Rectal smooth muscle tissue (tissue), 1 donor: ENCODE data around the gene SLC30A10.
"Not testable (repeated sequence)": the region's sequence is repeated elsewhere in the genome, so short reads cannot be mapped to it uniquely, and the experiment has no call there.

Experiments used
- H3K27ac ChIP-seq: one replicate; pipeline ENCODE4 v1.7.0; 2013; ENCODE audit warnings: low read depth, low read length, inconsistent platforms
- H3K27me3 ChIP-seq: one replicate; pipeline ENCODE4 v1.7.0; 2013; ENCODE audit warnings: low read length; ENCODE audit not compliant: control insufficient read depth, insufficient read depth
- H3K36me3 ChIP-seq: one replicate; pipeline ENCODE4 v1.7.0; 2013; ENCODE audit warnings: low read length; ENCODE audit not compliant: control insufficient read depth, insufficient read depth
- H3K4me1 ChIP-seq: one replicate; pipeline ENCODE4 v1.7.0; 2013; ENCODE audit warnings: low read length; ENCODE audit not compliant: control insufficient read depth, insufficient read depth
- H3K4me3 ChIP-seq: one replicate; pipeline ENCODE4 v1.7.0; 2013; ENCODE audit warnings: low read length
- H3K9ac ChIP-seq: one replicate; pipeline ENCODE4 v1.7.0; 2013; ENCODE audit warnings: low read length

Gene SLC30A10

GRCh38 chr1:219917851-219918466 lies 10.4 kb downstream of the SLC30A10 start:
- H3K4me1 ChIP-seq, result no peaks in the 10 kb centered on the region
- no peak overlapping the region for H3K27ac ChIP-seq
- no peaks in the 10 kb centered on the region for H3K27me3 ChIP-seq
- no peak overlapping the region for H3K4me3 ChIP-seq
- H3K9ac ChIP-seq, result no peak overlapping the region
- H3K36me3 ChIP-seq, result no peaks in the 10 kb centered on the region

- no peaks in the 10 kb centered on the region for H3K36me3 ChIP-seq
- no peaks in the 10 kb centered on the region for H3K4me1 ChIP-seq
- no peak overlapping the region for H3K9ac ChIP-seq
- H3K27me3 ChIP-seq, result no peaks in the 10 kb centered on the region
- no peak overlapping the region for H3K4me3 ChIP-seq
- no peak overlapping the region for H3K27ac ChIP-seq
Observed at GRCh38 chr1:219917281-219917680, 11.1 kb downstream of the SLC30A10 start.

GRCh38 chr1:219916257-219916656 lies 12.1 kb downstream of the SLC30A10 start:
- Histone ChIP-seq H3K27me3 (no peaks in the 10 kb centered on the region), H3K36me3 (no peaks in the 10 kb centered on the region), H3K9ac (no peak overlapping the region), H3K4me1 (no peaks in the 10 kb centered on the region), H3K27ac (no peak overlapping the region), H3K4me3 (no peak overlapping the region)

DNA sequence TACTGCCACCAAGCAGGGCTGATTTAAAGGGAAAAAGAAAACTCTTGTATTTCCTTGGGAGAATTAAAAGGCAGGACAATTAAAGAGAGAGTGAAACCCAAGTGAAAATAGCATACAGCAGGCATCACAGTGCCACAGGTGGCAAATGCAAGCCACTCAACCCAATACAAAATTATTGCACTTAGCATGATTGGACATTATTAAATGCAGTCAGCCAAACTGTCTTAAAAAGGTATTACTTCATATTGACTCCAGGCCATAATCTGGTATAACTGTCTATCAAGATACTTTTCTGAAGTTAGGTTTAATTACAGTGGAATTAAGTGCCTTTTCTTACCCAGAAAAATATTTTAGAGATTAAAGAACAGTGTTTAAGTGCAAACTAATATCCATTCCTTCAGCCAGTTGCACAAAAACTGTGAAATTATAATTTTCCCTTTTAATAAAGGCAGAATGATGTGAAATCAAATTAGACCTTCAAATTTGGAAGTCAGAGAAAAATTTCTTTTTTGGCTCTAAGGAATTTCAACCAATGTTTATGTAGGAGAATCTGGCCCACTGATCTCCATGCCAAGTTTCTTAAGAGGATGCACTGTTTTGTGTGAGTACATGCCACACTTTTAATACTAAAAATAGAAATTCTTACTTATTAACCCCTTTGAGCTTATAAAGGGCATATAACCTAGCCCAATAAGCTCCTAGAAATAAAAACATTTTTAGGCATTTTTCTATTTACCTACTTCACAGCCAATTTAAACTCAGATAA lies 15.2 kb downstream of the SLC30A10 start:
- Histone ChIP-seq H3K4me1 (no peaks in the 10 kb centered on the region), H3K27ac (no peak overlapping the region), H3K36me3 (no peaks in the 10 kb centered on the region), H3K27me3 (no peaks in the 10 kb centered on the region), H3K9ac (no peak overlapping the region), H3K4me3 (no peak overlapping the region)

DNA sequence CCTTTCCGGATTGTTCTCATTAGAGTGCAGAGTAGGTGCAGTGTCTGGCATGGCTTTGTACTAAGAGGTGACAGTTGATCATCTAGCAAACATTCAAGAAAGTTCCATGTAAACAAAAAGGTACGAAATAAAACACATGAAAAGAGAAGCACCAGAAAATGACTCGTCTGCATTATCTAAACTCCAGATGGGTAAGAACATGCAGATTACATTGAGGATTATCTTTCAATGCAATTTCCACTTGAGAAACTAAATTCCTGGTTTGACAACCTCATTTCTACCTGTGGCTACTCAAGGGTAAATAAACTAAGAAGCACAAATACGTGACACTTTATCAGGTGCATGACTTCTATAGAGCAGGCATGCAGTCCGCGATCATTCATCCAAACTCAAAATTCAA lies 17.6 kb downstream of the SLC30A10 start:
- no peaks in the 10 kb centered on the region for H3K36me3 ChIP-seq
- H3K27me3 ChIP-seq, result no peaks in the 10 kb centered on the region
- H3K4me3 ChIP-seq, result no peak overlapping the region
- no peaks in the 10 kb centered on the region for H3K4me1 ChIP-seq
- no peak overlapping the region for H3K27ac ChIP-seq
- no peak overlapping the region for H3K9ac ChIP-seq

GRCh38 chr1:219909476-219909875 lies 18.9 kb downstream of the SLC30A10 start:
- no peak overlapping the region for H3K27ac ChIP-seq
- no peaks in the 10 kb centered on the region for H3K36me3 ChIP-seq
- H3K4me3 ChIP-seq, result no peak overlapping the region
- H3K9ac ChIP-seq, result no peak overlapping the region
- H3K4me1 ChIP-seq, result no peaks in the 10 kb centered on the region
- no peaks in the 10 kb centered on the region for H3K27me3 ChIP-seq

DNA sequence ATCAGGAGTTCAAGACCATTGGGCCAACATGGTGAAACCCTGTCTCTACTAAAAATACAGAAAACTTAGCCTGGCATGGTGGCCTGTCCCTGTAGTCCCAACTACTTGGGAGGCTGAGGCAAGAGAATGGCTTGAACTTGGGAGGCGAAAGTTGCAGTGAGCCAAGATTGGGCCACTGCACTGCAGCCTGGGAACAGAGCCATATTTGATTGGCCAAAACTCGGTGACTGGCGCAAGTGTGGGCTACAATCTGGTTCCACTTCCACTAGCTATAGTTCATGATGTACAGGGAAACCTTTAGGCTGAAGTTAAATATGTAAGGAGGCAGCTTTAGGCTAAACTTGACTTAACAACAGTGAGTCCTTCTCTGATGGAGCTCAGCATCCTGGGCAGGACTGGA lies 20.2 kb downstream of the SLC30A10 start:
- Histone ChIP-seq H3K27ac (no peak overlapping the region), H3K27me3 (no peaks in the 10 kb centered on the region), H3K4me3 (no peak overlapping the region), H3K9ac (no peak overlapping the region), H3K4me1 (no peaks in the 10 kb centered on the region), H3K36me3 (no peaks in the 10 kb centered on the region)

DNA sequence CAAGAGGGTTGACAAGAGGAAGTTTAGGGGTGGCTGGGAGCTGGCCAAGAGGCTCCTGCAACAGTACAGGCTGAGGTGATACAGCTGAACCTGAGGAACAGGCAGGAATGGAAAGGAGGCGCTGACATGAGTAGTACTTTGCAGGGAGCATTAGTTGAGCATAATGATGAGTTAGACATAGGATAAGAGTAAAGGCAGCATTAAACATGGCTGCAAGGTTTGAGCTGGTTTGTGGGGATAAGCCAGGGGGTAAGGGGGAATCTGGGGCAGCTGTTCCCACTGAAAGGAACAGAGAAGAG lies 20.6 kb downstream of the SLC30A10 start:
- Histone ChIP-seq H3K36me3 (no peaks in the 10 kb centered on the region), H3K27me3 (no peaks in the 10 kb centered on the region), H3K4me3 (no peak overlapping the region), H3K27ac (no peak overlapping the region), H3K9ac (no peak overlapping the region), H3K4me1 (no peaks in the 10 kb centered on the region)

- no peaks in the 10 kb centered on the region for H3K4me1 ChIP-seq
- no peak overlapping the region for H3K4me3 ChIP-seq
- no peaks in the 10 kb centered on the region for H3K36me3 ChIP-seq
- no peaks in the 10 kb centered on the region for H3K27me3 ChIP-seq
- no peak overlapping the region for H3K27ac ChIP-seq
- no peak overlapping the region for H3K9ac ChIP-seq
Observed at GRCh38 chr1:219906924-219907771, 21.2 kb downstream of the SLC30A10 start.

GRCh38 chr1:219906565-219906923 lies 21.8 kb downstream of the SLC30A10 start:
- H3K9ac ChIP-seq, H3K27me3 ChIP-seq, H3K4me3 ChIP-seq: not testable (repeated sequence)

DNA sequence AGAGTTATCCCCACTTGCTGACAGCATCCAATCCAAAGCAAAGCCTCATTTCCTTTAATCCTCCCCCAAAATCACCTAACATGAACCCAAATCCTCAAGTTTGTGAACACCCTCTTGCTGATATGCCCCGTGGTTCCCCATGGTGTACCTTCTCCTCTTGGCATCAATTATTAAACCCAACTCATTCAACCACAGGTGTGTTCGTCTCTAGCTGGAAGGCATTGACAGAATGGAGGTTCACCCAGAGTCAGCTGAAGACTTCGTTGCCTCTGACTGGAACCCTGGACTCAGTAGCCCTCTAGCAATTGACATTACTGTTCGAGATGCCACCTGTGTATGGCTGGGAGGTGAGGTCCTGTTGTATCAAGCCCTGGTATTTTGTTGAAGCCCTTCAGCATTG lies 22.8 kb downstream of the SLC30A10 start:
- no peak overlapping the region for H3K27ac ChIP-seq
- H3K27me3 ChIP-seq, result no peaks in the 10 kb centered on the region
- H3K36me3 ChIP-seq, result no peaks in the 10 kb centered on the region
- H3K4me3 ChIP-seq, result no peak overlapping the region
- H3K4me1 ChIP-seq, result no peaks in the 10 kb centered on the region
- H3K9ac ChIP-seq, result no peak overlapping the region

More at GRCh38 chr1:219906565-219906923, 21.8 kb downstream of the SLC30A10 start:
- H3K4me1 ChIP-seq, H3K36me3 ChIP-seq, H3K27ac ChIP-seq: not testable (repeated sequence)

- Histone ChIP-seq H3K4me1 (no peaks in the 10 kb centered on the region), H3K36me3 (no peaks in the 10 kb centered on the region), H3K4me3 (no peak overlapping the region), H3K27ac (no peak overlapping the region), H3K9ac (no peak overlapping the region), H3K27me3 (no peaks in the 10 kb centered on the region)
Observed at GRCh38 chr1:219904934-219905333, 23.4 kb downstream of the SLC30A10 start.
